Neural cell (in vitro differentiated cells): Measurements from ENCODE around the gene GSTM5. TPM values are rescaled to one million over a fixed set of nuclear protein-coding genes. Genes with fewer than 3 reads are reported as not detected.

Experiments used
- H2AFZ ChIP-seq: fragments of 200-600, 300-800 bp; sonication (generic), shearing (Covaris generic); 2 replicates; pipeline ENCODE4 v1.6.0; 2014; ENCODE audit warnings: low read depth, mild to moderate bottlenecking, antibody characterized with exemption, low read length, moderate library complexity
- H3F3A ChIP-seq: fragments of 200-600 bp; shearing (Covaris generic); 2 replicates; pipeline ENCODE4 v1.6.1; 2016; ENCODE audit warnings: mild to moderate bottlenecking, moderate library complexity, mixed read lengths, antibody characterized with exemption, low read length; ENCODE audit not compliant: insufficient read depth, poor library complexity, severe bottlenecking
- H3K27ac ChIP-seq: fragments of 200-600, 300-800 bp; sonication (generic), shearing (Covaris generic); 2 replicates; pipeline ENCODE4 v1.5.1; 2014; ENCODE audit warnings: mild to moderate bottlenecking, low read length, moderate library complexity
- H3K27me3 ChIP-seq: fragments of 300-800, 200-600 bp; sonication (generic), shearing (Covaris generic); 2 replicates; pipeline ENCODE4 v1.6.0; 2014; ENCODE audit warnings: mild to moderate bottlenecking, low read depth, low read length, moderate library complexity; ENCODE audit not compliant: insufficient read depth
- H3K36me3 ChIP-seq: fragments of 300-800, 200-600 bp; sonication (generic), shearing (Covaris generic); 2 replicates; pipeline ENCODE4 v1.5.1; 2014; ENCODE audit warnings: mild to moderate bottlenecking, antibody characterized with exemption, low read length, moderate library complexity; ENCODE audit not compliant: insufficient read depth
- H3K4me2 ChIP-seq: fragments of 300-800, 200-600 bp; sonication (generic), shearing (Covaris generic); 2 replicates; pipeline ENCODE4 v1.6.0; 2014; ENCODE audit warnings: mild to moderate bottlenecking, low read length
- H3K4me3 ChIP-seq: fragments of 300-800, 200-600 bp; sonication (generic), shearing (Covaris generic); 2 replicates; pipeline ENCODE4 v1.5.1; 2014; ENCODE audit warnings: mild to moderate bottlenecking, low read length, moderate library complexity
- H3K79me2 ChIP-seq: fragments of 200-600 bp; shearing (Covaris generic); replicated peaks from 2 replicates; pipeline ENCODE4 v1.6.0; 2014; ENCODE audit warnings: mild to moderate bottlenecking, low read length, moderate library complexity; ENCODE audit not compliant: insufficient read depth
- H3K9ac ChIP-seq: fragments of 300-800, 200-600 bp; sonication (generic), shearing (Covaris generic); 2 replicates; pipeline ENCODE4 v1.6.1; 2016; ENCODE audit warnings: mild to moderate bottlenecking, low read length, mixed read lengths
- H3K9me2 ChIP-seq: fragments of 200-600 bp; shearing (Covaris generic); 2 replicates; pipeline ENCODE4 v1.6.1; 2016; ENCODE audit warnings: mild to moderate bottlenecking, low read length, mixed read lengths; ENCODE audit not compliant: insufficient read depth
- H3K9me3 ChIP-seq: fragments of 200-600, 300-800 bp; sonication (generic), shearing (Covaris generic); 2 replicates; pipeline ENCODE4 v1.6.1; 2016; ENCODE audit warnings: mild to moderate bottlenecking, mixed run types, low read length, moderate library complexity, mixed read lengths
- H4K20me1 ChIP-seq: fragments of 200-600 bp; shearing (Covaris generic); 2 replicates; pipeline ENCODE4 v1.6.1; 2016; ENCODE audit warnings: mild to moderate bottlenecking, mixed run types; ENCODE audit not compliant: insufficient read depth
- CTCF ChIP-seq: fragments of 450-650 bp; IDR thresholded peaks from 2 replicates; pipeline ENCODE4 v1.5.1; 2014; ENCODE audit warnings: antibody characterized with exemption, mild to moderate bottlenecking, moderate library complexity; ENCODE audit not compliant: poor library complexity, severe bottlenecking
- EP300 ChIP-seq: fragments of 450-650 bp; conservative IDR thresholded peaks from 2 replicates; pipeline ENCODE4 v1.6.1; 2014; ENCODE audit warnings: antibody characterized with exemption, mild to moderate bottlenecking, moderate library complexity; ENCODE audit not compliant: poor library complexity, severe bottlenecking
- EZH2 ChIP-seq: fragments of 200-600, 300-800 bp; shearing (Covaris generic), sonication (generic); IDR thresholded peaks from 2 replicates; pipeline ENCODE4 v1.6.1; 2014; ENCODE audit warnings: antibody characterized with exemption, low read length, borderline replicate concordance, mild to moderate bottlenecking; ENCODE audit not compliant: insufficient read depth, poor library complexity, severe bottlenecking
- MXI1 ChIP-seq: fragments of 450-650 bp; conservative IDR thresholded peaks from 2 replicates; pipeline ENCODE4 v1.6.1; 2014; ENCODE audit warnings: antibody characterized with exemption, mild to moderate bottlenecking; ENCODE audit not compliant: poor library complexity, severe bottlenecking
- POLR2AphosphoS5 ChIP-seq: IDR thresholded peaks from 2 replicates; pipeline ENCODE4 v1.6.1; 2012
- RAD21 ChIP-seq: fragments of 450-650 bp; conservative IDR thresholded peaks from 2 replicates; pipeline ENCODE4 v1.6.1; 2014; ENCODE audit warnings: antibody characterized with exemption, mild to moderate bottlenecking, moderate library complexity
- REST ChIP-seq: IDR thresholded peaks from 2 replicates; pipeline ENCODE4 v1.6.1; 2012; ENCODE audit warnings: borderline replicate concordance
- SMC3 ChIP-seq: fragments of 450-650 bp; conservative IDR thresholded peaks from 2 replicates; pipeline ENCODE4 v1.6.1; 2014; ENCODE audit warnings: antibody characterized with exemption, mild to moderate bottlenecking, moderate library complexity; ENCODE audit not compliant: poor library complexity
- TAF1 ChIP-seq: IDR thresholded peaks from 2 replicates; pipeline ENCODE4 v1.6.1; 2012; ENCODE audit warnings: low read depth
- polyA plus RNA-seq: library from polyadenylated mRNA; depleted of rRNA; stranded (reverse); fragments of >200 nt; gene quantifications from 2 replicates; pipeline ENCODE4 v1.2.3, GENCODE V29; 2014

GSTM5 gene
- polyA plus RNA-seq, 1 donor from 2014 or later: not detected

- Histone ChIP-seq H3F3A (no peaks in the 10 kb centered on the region), H3K9me2 (no peaks in the 10 kb centered on the region), H4K20me1 (no peaks in the 10 kb centered on the region), H3K27ac (no peak overlapping the region), H2AFZ (no peak overlapping the region), H3K27me3 (no peaks in the 10 kb centered on the region), H3K9ac (no peak overlapping the region), H3K9me3 (no peaks in the 10 kb centered on the region), H3K4me3 (no peak overlapping the region), H3K79me2 (no peaks in the 10 kb centered on the region), H3K4me2 (no peak overlapping the region), H3K36me3 (no peaks in the 10 kb centered on the region)
- TF ChIP-seq CTCF: no peak
- no peak for TF ChIP-seq SMC3
- TF ChIP-seq REST: no peak
- TF ChIP-seq MXI1: no peak
- TF ChIP-seq TAF1: no peak
- TF ChIP-seq POLR2AphosphoS5: no peak
- no peak for TF ChIP-seq RAD21
- no peak for TF ChIP-seq EZH2
- no peak for TF ChIP-seq EP300
These were observed 2.8 kb downstream of the GSTM5 start for GRCh38 chr1:109714661-109715372.

- Histone ChIP-seq H3K4me3 (no peak overlapping the region), H3K27ac (no peak overlapping the region), H3K9ac (no peak overlapping the region), H3K36me3 (no peaks in the 10 kb centered on the region), H4K20me1 (no peaks in the 10 kb centered on the region), H3K79me2 (no peaks in the 10 kb centered on the region), H3K9me2 (no peaks in the 10 kb centered on the region), H2AFZ (no peak overlapping the region), H3K9me3 (no peaks in the 10 kb centered on the region), H3F3A (no peaks in the 10 kb centered on the region), H3K27me3 (no peaks in the 10 kb centered on the region), H3K4me2 (no peak overlapping the region)
- TF ChIP-seq RAD21 (no peak), CTCF (no peak), POLR2AphosphoS5 (no peak), TAF1 (no peak), REST (no peak)
These were observed 4.1 kb downstream of the GSTM5 start for GRCh38 chr1:109716121-109716520.
